Activated T-cell treated with anti-CD3 and anti-CD28 coated beads, Interleukin-2, amount 50 U/mL, for 1 hour (primary cell): ENCODE data around the gene LAMA5.
A peak's percentile ranks its signal among the peaks of the same experiment; 100 is the strongest.

Experiments used
- DNase-seq: peaks from one replicate; pipeline ENCODE4 v3.0.0-alpha.2; 2020

LAMA5 gene, protein sequence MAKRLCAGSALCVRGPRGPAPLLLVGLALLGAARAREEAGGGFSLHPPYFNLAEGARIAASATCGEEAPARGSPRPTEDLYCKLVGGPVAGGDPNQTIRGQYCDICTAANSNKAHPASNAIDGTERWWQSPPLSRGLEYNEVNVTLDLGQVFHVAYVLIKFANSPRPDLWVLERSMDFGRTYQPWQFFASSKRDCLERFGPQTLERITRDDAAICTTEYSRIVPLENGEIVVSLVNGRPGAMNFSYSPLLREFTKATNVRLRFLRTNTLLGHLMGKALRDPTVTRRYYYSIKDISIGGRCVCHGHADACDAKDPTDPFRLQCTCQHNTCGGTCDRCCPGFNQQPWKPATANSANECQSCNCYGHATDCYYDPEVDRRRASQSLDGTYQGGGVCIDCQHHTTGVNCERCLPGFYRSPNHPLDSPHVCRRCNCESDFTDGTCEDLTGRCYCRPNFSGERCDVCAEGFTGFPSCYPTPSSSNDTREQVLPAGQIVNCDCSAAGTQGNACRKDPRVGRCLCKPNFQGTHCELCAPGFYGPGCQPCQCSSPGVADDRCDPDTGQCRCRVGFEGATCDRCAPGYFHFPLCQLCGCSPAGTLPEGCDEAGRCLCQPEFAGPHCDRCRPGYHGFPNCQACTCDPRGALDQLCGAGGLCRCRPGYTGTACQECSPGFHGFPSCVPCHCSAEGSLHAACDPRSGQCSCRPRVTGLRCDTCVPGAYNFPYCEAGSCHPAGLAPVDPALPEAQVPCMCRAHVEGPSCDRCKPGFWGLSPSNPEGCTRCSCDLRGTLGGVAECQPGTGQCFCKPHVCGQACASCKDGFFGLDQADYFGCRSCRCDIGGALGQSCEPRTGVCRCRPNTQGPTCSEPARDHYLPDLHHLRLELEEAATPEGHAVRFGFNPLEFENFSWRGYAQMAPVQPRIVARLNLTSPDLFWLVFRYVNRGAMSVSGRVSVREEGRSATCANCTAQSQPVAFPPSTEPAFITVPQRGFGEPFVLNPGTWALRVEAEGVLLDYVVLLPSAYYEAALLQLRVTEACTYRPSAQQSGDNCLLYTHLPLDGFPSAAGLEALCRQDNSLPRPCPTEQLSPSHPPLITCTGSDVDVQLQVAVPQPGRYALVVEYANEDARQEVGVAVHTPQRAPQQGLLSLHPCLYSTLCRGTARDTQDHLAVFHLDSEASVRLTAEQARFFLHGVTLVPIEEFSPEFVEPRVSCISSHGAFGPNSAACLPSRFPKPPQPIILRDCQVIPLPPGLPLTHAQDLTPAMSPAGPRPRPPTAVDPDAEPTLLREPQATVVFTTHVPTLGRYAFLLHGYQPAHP (N-terminal part only)

DNA sequence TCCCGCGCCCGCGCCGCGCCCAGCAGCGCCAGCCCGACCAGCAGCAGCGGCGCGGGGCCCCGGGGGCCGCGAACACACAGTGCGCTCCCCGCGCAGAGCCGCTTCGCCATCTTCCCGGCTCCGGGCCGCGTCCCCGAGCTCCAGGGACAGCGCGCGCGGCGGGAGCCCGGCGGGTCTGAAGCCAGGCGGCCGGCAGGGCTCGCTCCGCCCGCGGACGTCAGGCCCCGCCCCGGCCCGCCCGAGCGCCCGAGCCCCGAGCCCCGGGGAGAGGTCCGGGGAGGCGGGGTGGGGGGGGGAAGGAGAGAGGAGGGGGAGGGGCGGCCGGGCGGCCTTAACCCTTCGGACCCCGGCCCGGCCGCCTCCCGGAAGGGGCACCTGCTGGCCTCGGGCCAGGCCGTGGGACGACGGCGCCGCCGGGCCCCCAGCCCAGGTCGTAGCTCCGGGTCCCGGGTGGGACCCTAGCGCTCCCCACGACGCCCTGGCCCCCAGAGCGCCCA lies at the start of gene LAMA5:
TSS of gene LAMA5 (minus strand) at position 177 of the 497 bp plus-strand sequence. CDS start at position 110, 67 bp downstream.
- DNase-seq: peak; percentile 30

DNA sequence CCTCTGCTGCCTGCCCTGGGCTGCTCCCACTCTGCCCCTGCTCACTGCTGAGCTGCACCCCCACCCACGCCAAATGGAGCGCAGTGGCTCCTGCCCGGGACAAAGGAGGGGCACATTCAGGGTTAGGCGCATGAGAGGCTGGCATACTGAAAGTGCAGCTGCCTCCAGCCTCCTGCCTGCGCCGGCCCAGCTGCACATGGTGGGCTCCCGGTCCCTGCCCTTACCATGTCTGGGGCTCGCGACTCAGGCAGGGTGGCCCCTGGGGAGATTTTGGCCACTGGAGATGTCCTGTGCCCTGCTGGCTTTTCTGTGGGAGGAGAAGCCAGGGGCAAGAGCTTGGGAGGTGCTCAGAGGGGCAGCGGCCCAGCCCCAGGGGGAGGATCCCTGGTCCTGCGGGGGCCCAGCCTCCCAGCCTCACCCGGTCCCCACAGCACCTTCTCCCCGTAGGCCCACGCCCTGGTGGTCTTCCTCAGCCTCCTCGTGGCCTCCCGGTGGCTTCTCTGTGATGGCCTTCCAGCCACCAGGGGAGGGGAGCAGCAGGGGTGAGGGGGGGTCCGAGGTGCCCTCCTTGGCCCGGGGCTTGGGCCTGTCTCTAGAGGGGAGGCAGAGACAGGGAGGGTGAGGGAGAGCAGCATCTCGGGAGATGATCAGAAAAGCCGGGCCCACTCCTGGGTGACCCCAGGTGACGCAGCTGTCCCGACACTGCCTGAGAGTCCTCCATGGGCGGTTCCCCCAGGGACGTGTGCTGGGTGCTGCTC lies 48.4 kb upstream of the LAMA5 start:
- DNase-seq: no peak

DNA sequence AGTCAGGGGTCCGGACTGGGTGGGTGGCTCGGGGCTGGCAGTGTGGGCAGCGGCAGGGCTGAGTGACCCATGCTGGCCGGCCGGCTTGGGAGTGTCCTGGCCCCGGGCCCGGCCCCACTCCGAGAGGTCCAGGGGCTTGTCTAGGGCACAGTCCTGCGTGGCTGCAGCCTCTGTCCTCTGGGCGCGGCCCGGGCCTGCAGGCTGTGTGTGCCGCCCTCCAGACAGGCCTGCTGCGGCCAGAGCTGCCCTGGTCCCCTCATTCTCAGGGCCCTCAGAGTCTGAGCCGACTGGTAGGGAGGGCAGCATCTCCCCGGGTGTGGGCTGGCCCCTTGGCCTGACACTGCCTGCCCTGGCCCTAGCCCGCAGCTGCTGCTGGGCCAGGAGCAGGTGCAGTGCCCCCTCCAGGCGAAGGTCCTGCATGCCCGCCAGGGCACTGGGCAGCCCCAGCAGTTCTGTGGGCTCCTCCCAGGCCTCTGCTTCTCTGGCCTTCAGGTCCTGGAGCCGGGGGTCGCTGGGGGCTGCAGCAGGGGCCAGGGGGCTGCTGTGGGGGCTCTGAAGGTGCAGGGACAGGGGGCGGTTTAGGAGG lies 46.9 kb upstream of the LAMA5 start:
- no peak for DNase-seq

DNA sequence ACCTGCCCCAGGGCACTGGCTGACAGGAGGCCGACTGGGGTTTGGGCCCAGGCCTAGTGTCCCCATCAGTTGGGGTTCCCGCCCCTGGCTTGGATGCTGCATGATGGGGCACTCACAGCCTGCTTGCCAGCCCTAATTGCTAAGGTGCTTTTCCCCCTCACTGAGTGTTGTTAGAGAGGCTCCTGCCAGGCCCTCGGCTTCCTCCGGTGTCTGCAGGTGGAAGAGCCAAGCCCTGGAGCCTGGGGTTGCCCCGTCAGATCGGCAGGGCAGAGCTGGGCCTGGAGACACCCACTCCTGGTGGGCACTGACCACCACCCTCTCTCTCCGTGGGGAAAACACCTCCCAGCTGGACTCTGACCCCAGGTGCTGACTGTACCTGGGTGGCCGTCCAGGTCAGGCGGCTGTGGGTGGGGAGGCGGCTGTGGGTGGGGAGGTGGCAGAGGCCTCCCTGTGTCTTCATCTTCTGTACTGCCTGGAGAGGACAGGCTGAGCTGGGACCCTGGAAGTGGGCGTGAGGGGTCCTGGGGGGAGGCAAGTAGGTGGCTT lies 46.0 kb upstream of the LAMA5 start:
- no peak for DNase-seq

DNA sequence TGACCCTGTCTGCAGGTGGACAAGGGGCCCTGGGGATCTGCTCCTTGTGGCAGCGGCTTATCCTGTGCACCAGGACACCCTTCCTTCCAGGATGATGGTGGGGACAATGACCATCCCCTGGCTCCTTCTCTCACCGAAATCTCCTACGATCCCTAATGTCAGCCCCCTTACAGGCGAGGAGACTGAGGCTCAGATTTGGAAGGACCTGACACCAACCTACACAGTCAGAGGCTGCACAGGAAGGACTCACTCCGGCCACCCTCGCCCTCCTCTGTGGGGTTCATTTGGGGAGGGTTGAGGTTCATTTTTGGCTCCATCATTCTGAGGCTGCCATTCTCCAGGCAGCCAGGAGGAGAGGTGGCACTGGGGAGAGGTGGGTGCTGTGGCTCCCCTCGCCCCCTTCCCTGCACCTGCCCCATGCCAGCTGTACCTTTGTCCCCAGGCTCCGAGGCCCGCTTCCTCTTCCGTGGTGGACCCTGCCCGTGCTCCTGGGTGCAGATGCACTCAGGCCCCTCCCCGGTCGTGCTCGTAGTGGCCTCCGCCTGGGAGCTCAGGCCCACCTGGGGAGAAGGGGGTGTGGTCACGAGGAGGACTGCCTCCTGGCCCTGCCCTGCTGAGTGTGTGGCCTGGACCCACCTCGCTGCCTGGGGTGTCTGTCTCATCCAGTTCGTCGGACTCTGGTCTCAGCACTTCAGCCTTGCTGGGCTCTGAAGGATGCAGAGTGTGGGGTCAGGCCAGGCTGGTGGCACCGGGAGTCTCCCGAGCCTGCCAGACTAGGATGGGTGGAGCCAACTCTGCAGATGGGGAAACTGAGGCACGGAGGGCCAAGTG lies 45.3 kb upstream of the LAMA5 start:
- DNase-seq: no peak

DNA sequence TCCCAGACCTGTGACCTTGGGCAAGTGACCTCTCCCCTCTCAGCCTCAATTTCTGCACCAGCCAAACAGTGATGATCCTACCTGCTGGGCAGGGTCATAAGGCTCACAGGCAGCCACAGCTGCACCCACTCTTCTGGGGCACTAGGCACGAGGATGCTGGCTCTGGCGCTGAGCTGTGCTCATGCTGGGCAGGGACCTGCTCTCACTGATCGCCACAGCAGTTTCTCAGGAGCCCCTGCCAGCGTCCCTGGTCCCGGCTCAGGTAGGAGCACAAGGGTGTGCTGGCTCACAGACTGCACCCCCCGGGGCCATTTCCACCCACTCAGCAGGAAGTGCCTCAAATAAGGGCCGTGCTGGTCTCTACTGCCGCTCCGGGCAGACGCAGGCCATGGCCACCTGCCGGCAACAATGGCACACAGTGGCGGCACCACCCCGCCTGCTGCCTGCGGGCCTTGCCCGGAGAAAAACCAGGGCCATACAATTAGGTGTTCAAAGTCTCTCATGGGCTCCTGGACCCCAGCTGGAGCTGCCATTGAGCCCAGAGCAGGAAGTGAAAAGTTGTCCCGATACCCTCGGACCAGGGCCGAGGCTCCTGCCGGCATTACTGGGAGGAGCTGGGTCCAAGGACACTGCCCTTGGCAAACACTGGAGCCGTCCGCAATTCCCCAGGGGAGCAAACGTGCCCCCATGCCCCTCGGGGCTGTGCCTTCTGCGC lies 44.5 kb upstream of the LAMA5 start:
- no peak for DNase-seq

DNA sequence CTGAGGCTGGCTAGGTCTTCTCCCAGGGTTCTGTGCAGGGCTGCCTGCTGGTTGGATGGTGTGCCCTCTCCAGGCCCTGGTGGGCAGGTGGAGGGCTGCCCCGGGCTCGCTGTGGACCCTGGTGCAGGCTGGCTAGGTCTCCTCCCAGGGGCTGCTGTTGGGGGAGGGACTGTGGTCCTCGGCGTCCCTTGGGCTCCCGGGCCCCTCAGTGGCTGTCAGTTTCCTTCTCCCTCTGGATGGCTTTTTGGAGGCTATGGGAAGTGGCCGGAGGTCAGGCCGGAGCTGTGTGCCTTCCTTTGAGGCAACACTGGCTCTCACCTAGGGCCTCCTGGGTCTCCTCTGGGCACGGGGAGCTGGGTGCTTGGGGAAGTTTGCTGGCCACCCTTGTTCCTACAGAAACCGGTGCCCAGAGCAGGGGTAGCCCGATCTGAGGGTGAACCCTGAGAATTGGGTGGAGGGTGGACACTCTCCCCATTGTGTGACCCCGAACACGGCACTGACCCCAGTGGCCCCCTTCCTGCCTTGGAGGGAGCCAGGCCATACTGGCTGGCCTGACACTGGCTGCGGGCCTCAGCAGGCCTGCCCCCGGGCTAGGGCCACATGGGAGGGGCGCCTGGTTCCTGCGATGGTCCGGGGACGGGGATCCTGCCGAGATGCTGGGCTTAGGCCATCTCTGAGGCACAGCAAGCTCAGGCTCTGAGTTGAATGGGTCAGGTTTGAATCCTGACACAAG lies 43.8 kb upstream of the LAMA5 start:
- DNase-seq: no peak

DNA sequence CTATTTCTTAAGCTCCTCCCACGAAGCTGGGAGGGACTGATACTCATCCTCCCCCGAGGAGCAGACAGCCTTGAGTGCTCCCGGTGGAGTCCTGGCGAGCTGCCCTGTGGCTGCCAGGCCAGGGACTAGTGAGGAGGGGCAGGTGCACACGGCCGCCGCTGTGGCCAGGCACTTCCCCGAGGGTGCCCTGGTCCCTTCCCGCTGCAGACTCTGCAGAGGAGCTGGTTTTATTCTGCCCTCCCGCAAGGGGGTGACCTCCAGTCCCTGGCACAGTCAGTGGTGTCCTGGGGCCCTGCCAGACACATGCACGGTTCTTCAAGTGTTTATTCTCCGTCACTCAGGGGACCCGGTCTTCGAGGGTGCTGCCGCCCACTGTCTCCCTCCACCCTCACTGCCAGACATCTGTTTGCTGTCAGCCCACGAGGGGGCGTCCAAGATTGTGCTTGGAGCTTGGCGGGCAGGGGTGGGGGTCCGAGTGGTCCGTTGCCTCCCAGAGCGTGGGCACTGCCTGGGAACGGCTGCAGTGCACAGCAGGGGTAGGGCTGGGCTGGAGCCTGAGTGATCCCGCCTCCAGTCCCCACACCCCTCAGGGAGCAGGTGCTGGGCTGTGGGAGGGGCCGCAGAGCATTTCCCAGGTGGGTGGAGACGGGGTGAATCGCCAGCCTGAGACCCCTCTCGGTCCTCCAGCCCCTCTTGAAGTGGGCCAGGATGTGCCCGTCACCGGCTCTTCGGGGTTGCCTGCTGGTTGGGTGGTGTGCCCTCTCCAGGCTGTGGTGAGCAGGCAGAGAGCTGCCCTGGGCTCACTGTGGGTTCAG lies 43.0 kb upstream of the LAMA5 start:
- DNase-seq: peak; percentile 45

DNA sequence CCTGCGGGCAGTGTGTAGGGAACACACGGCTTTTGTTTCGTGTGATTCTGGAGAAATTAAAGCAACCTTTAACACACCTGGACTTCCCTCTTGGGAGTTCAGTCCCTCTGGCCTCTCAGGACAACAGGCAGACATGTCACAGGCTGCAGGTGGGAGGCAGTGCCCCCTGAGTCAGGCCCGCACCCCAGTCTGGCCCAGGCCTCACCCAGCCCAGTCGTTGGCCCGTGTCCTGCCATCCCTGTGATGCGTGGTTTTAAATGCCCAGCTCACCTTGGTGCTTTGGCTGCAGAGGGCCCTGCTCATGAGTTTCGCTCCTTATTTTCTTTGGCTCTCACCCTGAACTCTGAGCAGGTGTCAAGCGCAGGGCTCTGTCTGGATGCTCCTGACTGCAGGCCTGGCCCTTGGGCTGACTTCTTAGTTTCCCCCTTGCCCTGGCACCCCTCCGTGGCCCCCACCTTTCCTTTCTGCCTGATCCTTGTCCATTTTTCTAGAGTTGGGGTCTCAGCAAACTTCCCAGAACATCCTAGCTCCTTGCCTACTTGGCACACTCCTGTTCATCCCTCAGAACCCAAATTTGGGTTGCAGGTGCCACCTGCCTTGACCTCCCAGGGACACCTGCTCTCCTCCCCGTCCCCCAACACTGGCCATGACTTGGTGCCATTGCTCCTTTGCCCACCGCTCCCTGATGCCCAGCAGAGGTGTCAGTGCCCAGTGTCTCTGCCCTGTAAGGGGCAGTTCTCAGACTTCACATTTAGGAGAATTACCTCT lies 42.2 kb upstream of the LAMA5 start:
- no peak for DNase-seq

DNA sequence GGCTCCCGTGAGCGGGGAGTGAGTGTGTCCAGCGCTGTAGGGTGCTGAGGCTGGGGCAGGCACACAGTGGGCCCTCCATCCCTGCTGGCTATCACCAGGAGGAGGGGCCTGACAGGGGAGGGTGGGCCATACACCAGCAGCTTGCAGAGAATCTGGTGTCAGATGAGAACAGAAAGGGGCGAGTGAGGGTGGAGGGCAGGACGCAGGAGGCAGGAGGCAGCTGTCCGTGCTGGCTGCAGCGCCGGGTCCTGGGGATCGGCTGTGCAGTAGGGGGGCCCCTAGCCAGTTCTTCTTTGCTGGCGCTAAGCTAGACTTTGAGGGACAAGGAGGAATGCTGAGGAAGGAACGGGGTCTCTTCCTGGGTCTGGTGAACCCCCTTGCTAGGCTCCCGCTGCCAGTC lies 41.5 kb upstream of the LAMA5 start:
- no peak for DNase-seq

DNA sequence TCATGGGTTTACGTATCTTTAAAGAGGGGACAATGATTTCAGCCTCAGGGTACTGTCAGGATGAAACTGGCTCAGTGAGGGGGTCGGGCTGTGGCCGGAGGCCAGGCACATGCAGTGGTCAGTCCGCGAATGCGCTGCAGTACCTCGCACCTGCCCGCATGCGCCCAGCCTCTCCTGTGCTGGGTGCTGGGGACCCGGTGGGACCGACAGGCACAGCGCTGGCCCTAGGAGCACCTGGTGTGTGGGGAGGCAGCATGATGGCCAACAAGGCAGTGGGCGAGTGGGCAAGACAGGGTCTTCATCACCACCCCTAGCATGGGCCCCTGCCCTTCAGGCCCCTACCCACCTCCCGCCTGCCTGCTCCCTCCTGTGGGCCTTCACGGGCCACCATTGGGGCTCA lies 40.9 kb upstream of the LAMA5 start:
- DNase-seq: no peak

DNA sequence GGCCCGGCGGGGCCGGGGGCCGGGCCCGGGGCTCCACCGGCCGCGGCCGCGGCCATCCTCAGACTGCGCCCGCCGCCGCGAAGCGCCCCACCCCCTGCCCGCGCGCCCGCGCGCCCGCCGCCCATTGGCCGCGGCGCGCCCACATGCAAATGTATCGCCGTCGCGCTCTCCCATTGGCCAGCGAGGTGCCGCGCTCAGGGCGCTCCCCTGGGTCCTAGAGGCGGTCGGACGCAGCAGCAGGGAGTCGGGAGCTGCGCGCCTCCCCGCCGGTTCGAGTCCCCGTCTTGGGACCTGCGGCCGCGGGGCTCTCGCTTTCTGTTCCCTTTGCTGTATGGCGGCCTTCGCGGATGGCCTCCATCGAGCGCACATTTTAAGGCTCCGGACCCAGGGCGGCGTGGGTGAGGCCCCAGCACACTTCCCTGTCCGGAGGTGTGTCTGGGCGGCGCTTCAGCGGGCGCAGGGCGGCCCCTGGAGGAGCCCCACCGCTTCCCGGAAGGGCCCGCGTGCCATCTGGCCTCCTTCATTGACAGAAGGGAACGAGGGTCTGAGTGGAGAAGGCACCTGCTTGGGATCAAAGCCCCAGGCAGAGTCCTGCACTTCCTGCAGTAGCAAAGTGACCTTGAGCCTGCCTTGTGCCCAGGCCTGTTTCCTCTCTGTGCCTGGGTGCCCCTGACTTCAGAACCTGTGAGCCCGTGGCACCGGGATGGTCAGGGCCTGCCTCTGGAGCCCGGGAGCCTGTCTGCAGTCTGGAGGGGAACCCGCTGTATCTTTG lies 40.3 kb upstream of the LAMA5 start, which contains the start of gene CABLES2:
TSS of gene CABLES2 (minus strand) at position 65 of the 772 bp plus-strand sequence. CDS start at position 56, 9 bp downstream.
- DNase-seq: peak; percentile 89

DNA sequence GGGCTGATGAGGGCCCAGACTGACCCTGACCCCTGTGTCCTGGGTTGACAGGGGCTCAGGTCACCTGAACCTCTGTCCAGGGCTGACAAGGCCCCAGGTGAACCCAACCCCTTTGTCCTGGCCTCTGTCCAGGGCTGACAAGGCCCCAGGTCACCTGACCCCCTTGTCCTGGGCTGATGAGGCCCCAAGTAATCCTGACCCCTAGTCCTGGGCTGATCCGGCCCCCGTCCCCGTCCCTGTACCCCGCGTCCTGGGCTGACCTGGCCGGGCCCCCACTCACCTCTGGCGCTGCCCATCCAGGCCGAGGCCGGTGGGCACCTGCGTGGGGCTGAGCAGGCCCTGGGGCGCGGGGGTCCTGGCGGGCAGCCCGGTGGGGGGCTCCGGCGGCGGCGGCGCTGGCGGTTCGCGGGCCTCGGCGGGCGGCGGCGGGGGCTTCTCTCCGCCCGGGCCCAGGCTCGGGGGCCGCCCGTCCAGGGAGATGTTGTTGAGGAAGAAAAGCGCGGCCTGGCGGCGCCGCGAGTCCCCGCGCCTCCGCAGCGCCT lies 39.6 kb upstream of the LAMA5 start:
- DNase-seq: no peak

DNA sequence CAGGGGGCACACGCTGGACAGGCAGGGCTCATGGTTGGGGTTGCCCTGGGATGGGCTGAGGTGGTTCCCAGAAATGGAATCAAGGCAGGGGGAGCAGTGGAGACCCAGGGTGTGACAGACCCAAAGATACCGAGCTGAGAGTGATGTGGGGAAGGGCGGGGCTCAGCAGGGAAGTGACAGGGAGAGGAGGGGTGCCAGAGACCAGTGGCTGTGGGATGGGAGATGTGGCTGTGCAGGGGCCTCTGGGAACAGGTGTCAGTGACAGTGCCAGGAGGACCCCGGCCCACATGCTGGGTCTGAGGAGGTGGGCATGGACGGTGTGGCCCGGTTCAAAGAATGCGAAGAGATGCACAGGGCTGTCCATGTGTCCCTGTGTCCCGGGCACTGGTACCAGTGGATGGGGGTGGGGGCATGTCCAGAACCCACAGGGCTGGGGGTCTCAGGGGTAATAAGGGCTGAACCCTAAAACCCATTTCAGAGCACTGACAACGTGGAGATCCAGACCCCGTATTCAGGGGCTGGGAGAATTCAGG lies 38.9 kb upstream of the LAMA5 start:
- no peak for DNase-seq

DNA sequence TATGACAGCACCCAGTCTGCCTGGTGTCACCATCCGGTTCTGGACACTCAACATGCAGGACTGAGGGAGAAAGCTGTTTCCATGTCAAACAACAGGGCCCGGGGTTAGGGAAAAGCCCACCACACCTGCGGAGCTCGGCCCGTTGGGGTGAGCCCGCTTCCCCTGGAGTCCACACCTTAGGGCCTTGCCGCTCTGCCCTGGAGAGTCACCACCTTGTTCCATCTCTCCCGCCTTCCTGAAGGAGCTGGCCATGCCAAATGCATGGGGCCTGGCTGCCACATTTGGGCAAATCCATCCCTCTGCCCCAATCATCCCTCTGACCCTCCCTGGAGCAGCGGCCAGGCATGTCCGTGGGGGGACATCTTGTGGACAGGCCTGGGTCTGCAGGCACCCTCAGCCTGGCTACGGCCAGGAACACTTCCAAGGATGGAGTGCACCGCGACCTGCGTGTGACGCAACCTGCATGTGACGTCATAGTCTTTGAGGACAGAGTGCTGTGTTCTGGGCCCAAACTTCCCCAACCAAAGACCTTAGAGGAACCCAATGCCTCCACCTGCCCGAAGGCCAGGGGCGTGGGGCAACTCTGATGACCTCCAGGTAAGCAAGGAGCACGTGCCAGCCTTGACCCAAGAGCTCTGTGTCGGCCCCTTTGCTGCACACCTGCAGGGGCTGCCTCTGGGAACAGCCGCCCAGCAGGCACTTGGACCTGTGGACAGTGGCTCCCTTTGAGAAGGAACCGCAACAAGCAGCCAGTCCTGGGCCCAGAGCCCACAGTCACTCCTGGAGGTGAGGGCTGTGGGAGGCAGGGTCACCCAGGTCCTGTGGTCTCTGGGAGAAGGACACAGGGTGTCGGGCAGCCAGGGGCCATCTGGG lies 38.2 kb upstream of the LAMA5 start:
- no peak for DNase-seq
